PC-3 (cell line): ENCODE measurements around the gene PRRT4. TPM values are rescaled to one million over a fixed set of nuclear protein-coding genes. Genes with fewer than 3 reads are reported as not detected.

ENCODE experiments used
- ATAC-seq: fragments of 200-7000 bp; cut with Tn5 transposase; 2 replicates; pipeline ENCODE4 v1.9.1; 2020; ENCODE audit warnings: mild to moderate bottlenecking, moderate library complexity
- BruUV-seq: library from RNA; stranded (reverse); fragments of 400-500 nt; replicated peaks from 2 replicates; lab custom pipeline; 2021; lab: Mats Ljungman, UMichigan
- CTCF ChIA-PET: fragments of 300-600 bp; sonication (Branson Sonifier 250); formaldehyde crosslinking; loops from one replicate; lab custom pipeline; 2022; ENCODE audit warnings: antibody characterized with exemption; lab: Charles Lee
- POLR2A ChIA-PET: fragments of 300-600 bp; sonication (Branson Sonifier 250); formaldehyde crosslinking; loops from one replicate; lab custom pipeline; 2022; ENCODE audit warnings: antibody characterized with exemption; ENCODE audit not compliant: unreplicated experiment; lab: Charles Lee
- DNase-seq: peaks from one replicate; pipeline ENCODE4 v3.0.0-alpha.2; 2015
- H2AFZ ChIP-seq: fragments of 300-600 bp; sonication (generic); 2 replicates; pipeline ENCODE4 v1.6.0; 2016; ENCODE audit warnings: antibody characterized with exemption, low read length
- H3F3A ChIP-seq: fragments of 300-600 bp; sonication (generic); one replicate; pipeline ENCODE4 v1.6.0; 2017; ENCODE audit warnings: antibody characterized with exemption, low read length, control low read depth, mild to moderate bottlenecking; ENCODE audit not compliant: unreplicated experiment
- H3K27ac ChIP-seq: fragments of 300-600 bp; sonication (generic); 2 replicates; pipeline ENCODE4 v1.5.1; 2016; ENCODE audit warnings: mild to moderate bottlenecking, low read length
- H3K27me3 ChIP-seq: fragments of 300-600 bp; sonication (generic); 2 replicates; pipeline ENCODE4 v1.6.1; 2016; ENCODE audit warnings: low read length, mixed read lengths
- H3K36me3 ChIP-seq: fragments of 300-600 bp; sonication (generic); 2 replicates; pipeline ENCODE4 v1.6.1; 2016; ENCODE audit warnings: low read depth, mixed run types, low read length, mixed read lengths
- H3K4me1 ChIP-seq: fragments of 300-600 bp; sonication (generic); 2 replicates; pipeline ENCODE4 v1.5.1; 2016; ENCODE audit warnings: low read length; ENCODE audit not compliant: insufficient read depth
- H3K4me2 ChIP-seq: fragments of 300-600 bp; sonication (generic); 2 replicates; pipeline ENCODE4 v1.6.0; 2016; ENCODE audit warnings: low read length
- H3K4me3 ChIP-seq: fragments of 300-600 bp; sonication (generic); 2 replicates; pipeline ENCODE4 v1.5.1; 2016; ENCODE audit warnings: mild to moderate bottlenecking, low read length, mixed read lengths
- H3K79me2 ChIP-seq: fragments of 300-600 bp; sonication (generic); 2 replicates; pipeline ENCODE4 v1.6.1; 2017; ENCODE audit warnings: low read length, mixed read lengths
- H3K9ac ChIP-seq: fragments of 300-600 bp; sonication (generic); 2 replicates; pipeline ENCODE4 v1.6.0; 2016; ENCODE audit warnings: mild to moderate bottlenecking, low read length
- H3K9me2 ChIP-seq: fragments of 300-600 bp; sonication (generic); replicated peaks from 2 replicates; pipeline ENCODE4 v1.6.1; 2016; ENCODE audit warnings: mixed run types, low read length, mixed read lengths
- H3K9me3 ChIP-seq: fragments of 300-600 bp; sonication (generic); 2 replicates; pipeline ENCODE4 v1.6.1; 2016; ENCODE audit warnings: low read length, mixed read lengths
- H4K20me1 ChIP-seq: fragments of 300-600 bp; sonication (generic); 2 replicates; pipeline ENCODE4 v1.6.1; 2016; ENCODE audit warnings: low read length, mixed read lengths
- EZH2 ChIP-seq: fragments of 300-600 bp; sonication (generic); IDR thresholded peaks from one replicate; pipeline ENCODE4 v1.6.1; 2017; ENCODE audit warnings: antibody characterized with exemption, mild to moderate bottlenecking, low read length; ENCODE audit not compliant: unreplicated experiment
- EZH2phosphoT487 ChIP-seq: fragments of 300-600 bp; sonication (generic); IDR thresholded peaks from 2 replicates; pipeline ENCODE4 v1.6.1; 2018; ENCODE audit warnings: mild to moderate bottlenecking, antibody characterized with exemption, low read length, borderline replicate concordance
- intact Hi-C: fragments of 100-400 bp; cut with micrococcal nuclease; formaldehyde crosslinking; loops from 2 replicates; pipeline ENCODE4 v1.9.0; 2023
- total RNA-seq: library from RNA; depleted of rRNA; stranded (reverse); fragments of >200 nt; gene quantifications from 2 replicates; pipeline ENCODE4 v1.2.3, GENCODE V29; 2014
- TF ChIP-seq, protein P1 (sequence below): fragments of 300-600 bp; sonication (generic); conservative IDR thresholded peaks from 2 replicates; pipeline ENCODE4 v1.5.1; 2017; ENCODE audit warnings: antibody characterized with exemption, low read depth, mild to moderate bottlenecking, low read length

Gene PRRT4
- total RNA-seq, 1 experiment from 2014 or later, result 0.36 TPM

DNA sequence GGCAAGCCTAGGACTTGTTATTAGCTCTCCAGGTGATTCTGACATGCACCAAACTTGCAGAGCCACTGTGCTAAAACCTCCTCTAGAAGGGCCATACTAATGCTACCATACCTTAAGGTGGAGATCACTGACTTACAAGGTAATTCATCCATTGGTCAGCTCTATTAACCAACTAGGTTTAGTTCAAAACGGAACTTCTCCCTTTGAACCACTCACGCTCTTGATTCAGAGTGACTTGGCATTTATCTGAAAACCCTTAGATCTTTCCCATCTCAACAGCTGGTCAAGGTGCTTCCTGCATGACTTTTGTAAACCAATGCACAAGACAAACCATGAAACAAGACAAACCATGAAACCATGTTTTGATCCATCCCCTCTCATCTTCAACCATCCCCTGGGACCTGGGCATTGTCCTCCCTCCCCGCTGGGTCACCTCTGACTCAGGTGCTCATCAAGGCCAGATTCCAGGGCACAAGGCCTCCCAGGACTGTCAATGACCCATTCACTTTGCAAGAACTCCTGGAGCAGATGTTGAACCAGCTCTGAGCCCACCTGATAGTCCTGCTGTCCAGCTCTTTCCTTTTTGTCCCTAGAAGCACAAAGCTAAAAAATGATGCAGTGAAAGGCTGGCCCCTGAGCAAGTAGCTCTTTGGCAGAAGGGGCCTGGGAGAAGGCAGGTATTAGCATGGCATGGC, 29.5 kb upstream of the PRRT4 start:
- CTCF ChIA-PET, result interaction anchor here (1.2 kb wide), 1 partner anchor 44 kb away, joined by 3 read pairs; no protein-coding TSS in a partner anchor
- H3K79me2 ChIP-seq, result no peaks in the 10 kb centered on the region
- TSS peak; percentile 3 for BruUV-seq
- H3K9me3 ChIP-seq, result no peaks in the 10 kb centered on the region
- TF ChIP-seq EZH2 (no peak), EZH2phosphoT487 (no peak)
- TF ChIP-seq, protein P1, sequence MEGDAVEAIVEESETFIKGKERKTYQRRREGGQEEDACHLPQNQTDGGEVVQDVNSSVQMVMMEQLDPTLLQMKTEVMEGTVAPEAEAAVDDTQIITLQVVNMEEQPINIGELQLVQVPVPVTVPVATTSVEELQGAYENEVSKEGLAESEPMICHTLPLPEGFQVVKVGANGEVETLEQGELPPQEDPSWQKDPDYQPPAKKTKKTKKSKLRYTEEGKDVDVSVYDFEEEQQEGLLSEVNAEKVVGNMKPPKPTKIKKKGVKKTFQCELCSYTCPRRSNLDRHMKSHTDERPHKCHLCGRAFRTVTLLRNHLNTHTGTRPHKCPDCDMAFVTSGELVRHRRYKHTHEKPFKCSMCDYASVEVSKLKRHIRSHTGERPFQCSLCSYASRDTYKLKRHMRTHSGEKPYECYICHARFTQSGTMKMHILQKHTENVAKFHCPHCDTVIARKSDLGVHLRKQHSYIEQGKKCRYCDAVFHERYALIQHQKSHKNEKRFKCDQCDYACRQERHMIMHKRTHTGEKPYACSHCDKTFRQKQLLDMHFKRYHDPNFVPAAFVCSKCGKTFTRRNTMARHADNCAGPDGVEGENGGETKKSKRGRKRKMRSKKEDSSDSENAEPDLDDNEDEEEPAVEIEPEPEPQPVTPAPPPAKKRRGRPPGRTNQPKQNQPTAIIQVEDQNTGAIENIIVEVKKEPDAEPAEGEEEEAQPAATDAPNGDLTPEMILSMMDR, result no peak
- no peaks in the 10 kb centered on the region for H4K20me1 ChIP-seq
- POLR2A ChIA-PET, result interaction anchor here (0.6 kb wide), 2 partner anchors 47 to 201 kb away, joined by 4 read pairs; no protein-coding TSS in a partner anchor
- no peaks in the 10 kb centered on the region for H3K4me1 ChIP-seq
- no peak overlapping the region for H3K27ac ChIP-seq
- H3F3A ChIP-seq, result no peaks in the 10 kb centered on the region
- H3K9me2 ChIP-seq, result no peaks in the 10 kb centered on the region
- no peak for DNase-seq
- H3K4me2 ChIP-seq, result no peak overlapping the region
- no peak for ATAC-seq
- no peaks in the 10 kb centered on the region for H3K27me3 ChIP-seq
- intact Hi-C loops, result no loop called here
- H3K9ac ChIP-seq, result no peak overlapping the region
- no peak overlapping the region for H2AFZ ChIP-seq
- H3K36me3 ChIP-seq, result peaks cover 9% of the 10 kb centered on the region; the same call in 1 of the 2 replicates
- no peak overlapping the region for H3K4me3 ChIP-seq

DNA sequence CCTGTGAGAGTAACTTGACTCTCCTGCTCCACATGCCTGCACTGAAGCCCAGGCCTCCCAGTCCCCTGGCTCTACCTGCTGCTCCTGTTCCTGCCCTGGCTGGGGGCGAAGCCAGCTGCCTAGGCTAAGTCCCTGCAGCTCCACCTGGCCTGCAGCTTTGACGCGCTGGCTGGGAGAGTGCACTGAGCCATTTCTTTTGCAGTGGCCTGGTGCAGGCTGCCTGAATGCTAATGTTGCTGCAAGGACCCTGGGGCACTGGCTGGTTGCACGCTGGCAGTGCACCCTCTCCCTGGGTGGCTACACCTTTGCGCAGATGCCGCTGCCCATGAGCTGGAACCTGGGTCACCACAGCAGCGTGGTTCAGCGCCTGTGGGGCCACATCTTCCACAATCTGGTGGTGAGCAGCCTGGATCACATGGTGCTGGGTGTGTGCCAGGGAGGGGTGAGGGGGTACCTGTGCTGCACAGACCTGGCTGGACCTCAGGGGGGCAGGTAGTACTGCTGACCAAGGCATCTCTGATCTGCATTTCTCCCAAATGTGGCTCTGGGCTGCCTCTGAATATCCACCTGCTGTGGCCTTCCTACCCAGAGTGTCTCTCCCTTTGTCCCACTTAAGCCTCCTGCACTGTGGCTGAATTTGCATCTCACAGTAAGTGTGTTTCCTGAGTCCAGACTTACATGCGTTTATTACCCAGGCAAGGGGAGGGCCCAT, 28.3 kb upstream of the PRRT4 start:
- DNase-seq (no peak), ATAC-seq (no peak; the same call in 1 of the 2 replicates)
- Histone ChIP-seq H3K27ac (no peak overlapping the region), H3K9ac (no peak overlapping the region), H3K9me2 (no peaks in the 10 kb centered on the region), H3K36me3 (no peaks in the 10 kb centered on the region; the same call in 1 of the 2 replicates), H3K4me3 (no peak overlapping the region), H3K9me3 (no peaks in the 10 kb centered on the region), H3K27me3 (no peaks in the 10 kb centered on the region), H4K20me1 (no peaks in the 10 kb centered on the region), H3K4me1 (no peaks in the 10 kb centered on the region), H2AFZ (no peak overlapping the region), H3K79me2 (no peaks in the 10 kb centered on the region), H3F3A (no peaks in the 10 kb centered on the region), H3K4me2 (no peak overlapping the region)
- BruUV-seq, result no TSS peak
- intact Hi-C loops, result no loop called here
- TF ChIP-seq EZH2, result no peak
- TF ChIP-seq, protein P1, result no peak
- TF ChIP-seq EZH2phosphoT487, result no peak
- POLR2A ChIA-PET, result no interaction called here
- CTCF ChIA-PET, result interaction anchor here (1.5 kb wide), 1 partner anchor 42 kb away, joined by 13 read pairs; no protein-coding TSS in a partner anchor
